ENCODE measurements around the gene FMN1. TPM values are rescaled to one million over a fixed set of nuclear protein-coding genes. Genes with fewer than 3 reads are reported as not detected.

FMN1 gene
- total RNA-seq, 1 experiment from 2014 or later, result 3.9 TPM

DNA sequence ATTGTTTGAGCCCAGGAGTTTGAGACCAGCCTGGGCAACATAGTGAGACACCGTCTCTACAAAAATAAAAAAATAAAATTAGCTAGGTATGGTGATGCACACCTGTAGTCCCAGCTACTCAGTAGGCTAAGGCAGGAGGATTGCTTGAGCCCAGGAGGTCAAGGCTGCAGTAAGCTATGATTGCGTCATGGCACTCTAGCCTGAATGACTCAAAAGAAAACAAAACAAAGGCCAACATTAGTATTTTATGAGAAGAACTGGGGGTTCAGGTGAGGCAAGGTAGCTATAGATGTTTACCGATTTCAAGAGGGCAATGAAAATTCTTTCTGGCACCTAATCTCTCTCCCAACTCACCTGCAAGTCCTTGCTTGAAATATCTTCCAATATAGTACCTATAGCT lies 399.5 kb downstream of the FMN1 start:
- ATAC-seq, result no peak
- no peaks in the 10 kb centered on the region for H3K27me3 ChIP-seq (ENCODE audit: control insufficient read depth, insufficient read depth, low read length)
- no TSS peak for BruUV-seq (replicated peaks)
- intact Hi-C loops (cut with micrococcal nuclease; ENCODE audit: unreplicated experiment) (no loop called here), in situ Hi-C loops (cut with HindIII; ENCODE audit: low pct_unique_long_range_greater_than_20kb, low sequenced_read_pairs) (no loop called here)
- no peaks in the 10 kb centered on the region for H3K9me3 ChIP-seq (ENCODE audit: control insufficient read depth, insufficient read depth, low read depth, low read length)
- no peak overlapping the region for H3K4me3 ChIP-seq (ENCODE audit: low read depth in 2 of 2, low read length in 2 of 2)
- no peaks in the 10 kb centered on the region for H3K36me3 ChIP-seq (ENCODE audit: control insufficient read depth, insufficient read depth, low read length)
- TF ChIP-seq TCF7L2 (IDR thresholded peaks at IDR 0.05; ENCODE audit: low read depth, low read length) (no peak), SIN3A (IDR thresholded peaks at IDR 0.05; ENCODE audit: borderline replicate concordance, insufficient read depth, low read depth, low read length) (no peak)
- TF ChIP-seq, protein P1, sequence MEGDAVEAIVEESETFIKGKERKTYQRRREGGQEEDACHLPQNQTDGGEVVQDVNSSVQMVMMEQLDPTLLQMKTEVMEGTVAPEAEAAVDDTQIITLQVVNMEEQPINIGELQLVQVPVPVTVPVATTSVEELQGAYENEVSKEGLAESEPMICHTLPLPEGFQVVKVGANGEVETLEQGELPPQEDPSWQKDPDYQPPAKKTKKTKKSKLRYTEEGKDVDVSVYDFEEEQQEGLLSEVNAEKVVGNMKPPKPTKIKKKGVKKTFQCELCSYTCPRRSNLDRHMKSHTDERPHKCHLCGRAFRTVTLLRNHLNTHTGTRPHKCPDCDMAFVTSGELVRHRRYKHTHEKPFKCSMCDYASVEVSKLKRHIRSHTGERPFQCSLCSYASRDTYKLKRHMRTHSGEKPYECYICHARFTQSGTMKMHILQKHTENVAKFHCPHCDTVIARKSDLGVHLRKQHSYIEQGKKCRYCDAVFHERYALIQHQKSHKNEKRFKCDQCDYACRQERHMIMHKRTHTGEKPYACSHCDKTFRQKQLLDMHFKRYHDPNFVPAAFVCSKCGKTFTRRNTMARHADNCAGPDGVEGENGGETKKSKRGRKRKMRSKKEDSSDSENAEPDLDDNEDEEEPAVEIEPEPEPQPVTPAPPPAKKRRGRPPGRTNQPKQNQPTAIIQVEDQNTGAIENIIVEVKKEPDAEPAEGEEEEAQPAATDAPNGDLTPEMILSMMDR (IDR thresholded peaks at IDR 0.05), result no peak
- TF ChIP-seq, protein P2, sequence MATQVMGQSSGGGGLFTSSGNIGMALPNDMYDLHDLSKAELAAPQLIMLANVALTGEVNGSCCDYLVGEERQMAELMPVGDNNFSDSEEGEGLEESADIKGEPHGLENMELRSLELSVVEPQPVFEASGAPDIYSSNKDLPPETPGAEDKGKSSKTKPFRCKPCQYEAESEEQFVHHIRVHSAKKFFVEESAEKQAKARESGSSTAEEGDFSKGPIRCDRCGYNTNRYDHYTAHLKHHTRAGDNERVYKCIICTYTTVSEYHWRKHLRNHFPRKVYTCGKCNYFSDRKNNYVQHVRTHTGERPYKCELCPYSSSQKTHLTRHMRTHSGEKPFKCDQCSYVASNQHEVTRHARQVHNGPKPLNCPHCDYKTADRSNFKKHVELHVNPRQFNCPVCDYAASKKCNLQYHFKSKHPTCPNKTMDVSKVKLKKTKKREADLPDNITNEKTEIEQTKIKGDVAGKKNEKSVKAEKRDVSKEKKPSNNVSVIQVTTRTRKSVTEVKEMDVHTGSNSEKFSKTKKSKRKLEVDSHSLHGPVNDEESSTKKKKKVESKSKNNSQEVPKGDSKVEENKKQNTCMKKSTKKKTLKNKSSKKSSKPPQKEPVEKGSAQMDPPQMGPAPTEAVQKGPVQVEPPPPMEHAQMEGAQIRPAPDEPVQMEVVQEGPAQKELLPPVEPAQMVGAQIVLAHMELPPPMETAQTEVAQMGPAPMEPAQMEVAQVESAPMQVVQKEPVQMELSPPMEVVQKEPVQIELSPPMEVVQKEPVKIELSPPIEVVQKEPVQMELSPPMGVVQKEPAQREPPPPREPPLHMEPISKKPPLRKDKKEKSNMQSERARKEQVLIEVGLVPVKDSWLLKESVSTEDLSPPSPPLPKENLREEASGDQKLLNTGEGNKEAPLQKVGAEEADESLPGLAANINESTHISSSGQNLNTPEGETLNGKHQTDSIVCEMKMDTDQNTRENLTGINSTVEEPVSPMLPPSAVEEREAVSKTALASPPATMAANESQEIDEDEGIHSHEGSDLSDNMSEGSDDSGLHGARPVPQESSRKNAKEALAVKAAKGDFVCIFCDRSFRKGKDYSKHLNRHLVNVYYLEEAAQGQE (IDR thresholded peaks at IDR 0.05; ENCODE audit: insufficient read depth in 1 of 2, low read depth in 2 of 2, low read length in 1 of 2), result no peak
- no peak overlapping the region for H3K27ac ChIP-seq (ENCODE audit: low read length)
- no peak for DNase-seq (ENCODE audit: low read depth, low spot score)
- ChIA-PET CTCF (no interaction called here), POLR2A (no interaction called here)
- H3K4me1 ChIP-seq (ENCODE audit: control insufficient read depth, insufficient read depth, low read length), result no peaks in the 10 kb centered on the region

DNA sequence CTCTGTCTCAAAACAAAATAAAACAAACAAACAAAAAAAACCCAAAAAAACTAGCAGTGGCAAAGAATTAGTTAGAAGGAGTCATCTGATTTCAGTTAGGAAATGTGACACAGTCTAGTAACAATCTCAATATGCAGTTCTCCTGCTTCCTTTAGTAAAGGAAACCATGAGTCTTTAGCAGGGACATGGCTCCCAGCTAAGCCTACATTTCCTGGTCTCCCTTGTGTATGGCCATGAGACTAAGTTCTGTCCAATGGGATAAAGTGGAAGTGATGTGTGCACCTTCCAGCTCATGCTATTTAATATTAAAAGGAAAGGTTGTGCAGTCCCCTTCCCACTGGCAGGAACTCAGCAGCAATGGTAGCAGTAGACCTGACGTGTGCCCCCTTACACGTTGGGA lies 402.1 kb downstream of the FMN1 start:
- no TSS peak for BruUV-seq (replicated peaks)
- POLR2A ChIA-PET, result no interaction called here

More for the DNA sequence above, 402.1 kb downstream of the FMN1 start:
- no peaks in the 10 kb centered on the region for H3K36me3 ChIP-seq (ENCODE audit: control insufficient read depth, insufficient read depth, low read length)
- H3K4me3 ChIP-seq (ENCODE audit: low read depth in 2 of 2, low read length in 2 of 2), result no peak overlapping the region
- intact Hi-C loops (cut with micrococcal nuclease; ENCODE audit: unreplicated experiment) (no loop called here), in situ Hi-C loops (cut with HindIII; ENCODE audit: low pct_unique_long_range_greater_than_20kb, low sequenced_read_pairs) (no loop called here)
- H3K9me3 ChIP-seq (ENCODE audit: control insufficient read depth, insufficient read depth, low read depth, low read length), result no peaks in the 10 kb centered on the region
- H3K4me1 ChIP-seq (ENCODE audit: control insufficient read depth, insufficient read depth, low read length), result no peaks in the 10 kb centered on the region
- no peak overlapping the region for H3K27ac ChIP-seq (ENCODE audit: low read length)
- H3K27me3 ChIP-seq (ENCODE audit: control insufficient read depth, insufficient read depth, low read length), result no peaks in the 10 kb centered on the region
- ATAC-seq (no peak), DNase-seq (ENCODE audit: low read depth, low spot score) (no peak)
- TF ChIP-seq POLR2AphosphoS5 (IDR thresholded peaks at IDR 0.05; ENCODE audit: low read depth, low read length) (no peak), TCF7L2 (IDR thresholded peaks at IDR 0.05; ENCODE audit: low read depth, low read length) (no peak), SIN3A (IDR thresholded peaks at IDR 0.05; ENCODE audit: borderline replicate concordance, insufficient read depth, low read depth, low read length) (no peak)
- TF ChIP-seq, protein P1 (IDR thresholded peaks at IDR 0.05), result no peak
- TF ChIP-seq, protein P2 (IDR thresholded peaks at IDR 0.05; ENCODE audit: insufficient read depth in 1 of 2, low read depth in 2 of 2, low read length in 1 of 2), result no peak
- CTCF ChIA-PET, result no interaction called here
